H7 (cell line): ENCODE results near the gene TOP3A. TPM values are rescaled to one million over a fixed set of nuclear protein-coding genes. Genes with fewer than 3 reads are reported as not detected.

Experiments
- DNase-seq: peaks from one replicate; pipeline ENCODE4 v3.0.0; 2012
- H3K27me3 ChIP-seq: 2 replicates; pipeline ENCODE4 v1.6.0; 2011; ENCODE audit warnings: mild to moderate bottlenecking, low read length; ENCODE audit not compliant: control insufficient read depth, insufficient read depth
- H3K36me3 ChIP-seq: replicated peaks from 2 replicates; pipeline ENCODE4 v1.5.1; 2011; ENCODE audit warnings: low read length; ENCODE audit not compliant: control insufficient read depth, insufficient read depth
- H3K4me3 ChIP-seq: 2 replicates; pipeline ENCODE4 v1.5.1; 2011; ENCODE audit warnings: low read depth, mild to moderate bottlenecking, control low read depth, low read length, moderate library complexity; ENCODE audit not compliant: insufficient read depth
- total RNA-seq: library from RNA; depleted of rRNA; stranded (reverse); fragments of >200 nt; shearing (Covaris generic); gene quantifications from 2 replicates; pipeline ENCODE4 v1.2.3, GENCODE V29; 2014

TOP3A gene
- total RNA-seq, 1 experiment from 2014 or later, result 36.7 TPM

GRCh38 chr17:18277076-18277475, 37.7 kb downstream of the TOP3A start:
- DNase-seq, result no peak
- peaks cover 43% of the 10 kb centered on the region for H3K36me3 ChIP-seq
- H3K4me3 ChIP-seq, result no peak overlapping the region
- H3K27me3 ChIP-seq, result no peaks in the 10 kb centered on the region

GRCh38 chr17:18270046-18270931, 44.5 kb downstream of the TOP3A start:
- no peaks in the 10 kb centered on the region for H3K27me3 ChIP-seq
- no peak overlapping the region for H3K4me3 ChIP-seq
- peak; percentile 43 for DNase-seq
- peaks cover 7% of the 10 kb centered on the region for H3K36me3 ChIP-seq

GRCh38 chr17:18267927-18268711, 46.7 kb downstream of the TOP3A start:
- no peak overlapping the region for H3K4me3 ChIP-seq
- H3K27me3 ChIP-seq, result no peaks in the 10 kb centered on the region
- peak; percentile 73 for DNase-seq
- peaks cover 6% of the 10 kb centered on the region for H3K36me3 ChIP-seq

GRCh38 chr17:18267366-18267765, 47.4 kb downstream of the TOP3A start:
- Histone ChIP-seq H3K27me3 (no peaks in the 10 kb centered on the region), H3K36me3 (peaks cover 7% of the 10 kb centered on the region), H3K4me3 (no peak overlapping the region)
- peak; percentile 48 for DNase-seq

- peak; percentile 43 for DNase-seq
- H3K36me3 ChIP-seq, result peaks cover 7% of the 10 kb centered on the region
- H3K27me3 ChIP-seq, result no peaks in the 10 kb centered on the region
- H3K4me3 ChIP-seq, result no peak overlapping the region
Measured at GRCh38 chr17:18263885-18264682, 50.7 kb downstream of the TOP3A start.

- Histone ChIP-seq H3K36me3 (peaks cover 7% of the 10 kb centered on the region), H3K27me3 (no peaks in the 10 kb centered on the region), H3K4me3 (no peak overlapping the region)
- peak; percentile 41 for DNase-seq
Measured at GRCh38 chr17:18262641-18263040, 52.2 kb downstream of the TOP3A start.

GRCh38 chr17:18262111-18262510, 52.7 kb downstream of the TOP3A start:
- H3K36me3 ChIP-seq, result peaks cover 7% of the 10 kb centered on the region
- H3K27me3 ChIP-seq, result no peaks in the 10 kb centered on the region
- no peak for DNase-seq
- no peak overlapping the region for H3K4me3 ChIP-seq

GRCh38 chr17:18261659-18262058, 53.1 kb downstream of the TOP3A start:
- DNase-seq, result no peak
- H3K27me3 ChIP-seq, result no peaks in the 10 kb centered on the region
- H3K4me3 ChIP-seq, result peak overlapping the region; percentile 76
- peaks cover 7% of the 10 kb centered on the region for H3K36me3 ChIP-seq

GRCh38 chr17:18261146-18261515, 53.7 kb downstream of the TOP3A start:
- Histone ChIP-seq H3K36me3 (peaks cover 7% of the 10 kb centered on the region), H3K4me3 (peak overlapping the region; percentile 76), H3K27me3 (no peaks in the 10 kb centered on the region)
- peak; percentile 84 for DNase-seq

GRCh38 chr17:18260332-18261145, 54.3 kb downstream of the TOP3A start, which contains the start of gene MIEF2:
Gene MIEF2 (plus strand): TSS chr17:18260662. CDS start chr17:18262721, 2,059 bp downstream.
- peak; percentile 99 for DNase-seq
- H3K27me3 ChIP-seq, result no peaks in the 10 kb centered on the region

GRCh38 chr17:18259621-18260331, 55.0 kb downstream of the TOP3A start:
- Histone ChIP-seq H3K4me3 (peak overlapping the region; percentile 39), H3K27me3 (no peaks in the 10 kb centered on the region), H3K36me3 (peaks cover 14% of the 10 kb centered on the region)
- no peak for DNase-seq

More at GRCh38 chr17:18260332-18261145, 54.3 kb downstream of the TOP3A start, which contains the start of gene MIEF2:
- peaks cover 12% of the 10 kb centered on the region for H3K36me3 ChIP-seq
- H3K4me3 ChIP-seq, result peak within 1 kb of the TSS; percentile 76

GRCh38 chr17:18258356-18259038, 56.3 kb downstream of the TOP3A start, which contains the start of gene FLII:
Gene FLII (minus strand): TSS chr17:18258738. CDS start chr17:18258690, 48 bp downstream.
- peaks cover 21% of the 10 kb centered on the region for H3K36me3 ChIP-seq
- peak; percentile 92 for DNase-seq

More at GRCh38 chr17:18258356-18259038, 56.3 kb downstream of the TOP3A start, which contains the start of gene FLII:
- no peaks in the 10 kb centered on the region for H3K27me3 ChIP-seq
- peak within 1 kb of the TSS; percentile 92 for H3K4me3 ChIP-seq
